ENCODE results near the gene PRSS2.

DNA sequence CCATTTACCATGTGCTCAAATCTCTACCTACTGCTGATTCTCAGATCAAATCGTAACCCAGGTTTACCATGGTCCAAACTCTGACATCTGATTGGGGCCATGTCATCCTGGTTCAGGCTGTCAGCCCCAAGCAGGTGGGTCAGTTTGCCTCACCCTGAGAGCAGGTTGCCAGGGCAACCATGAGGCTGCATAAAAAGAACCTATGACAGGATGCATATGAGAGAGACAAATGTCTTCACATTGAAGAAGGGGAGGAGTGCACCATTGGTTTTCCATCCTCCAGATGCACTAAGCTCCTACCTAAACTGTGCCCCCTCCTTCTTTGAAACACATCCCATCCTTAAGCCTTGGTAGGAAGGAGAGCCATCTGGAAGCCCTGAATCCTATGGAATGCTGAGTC, 11.3 kb upstream of the PRSS2 start:
- TF ChIP-seq, protein P1, sequence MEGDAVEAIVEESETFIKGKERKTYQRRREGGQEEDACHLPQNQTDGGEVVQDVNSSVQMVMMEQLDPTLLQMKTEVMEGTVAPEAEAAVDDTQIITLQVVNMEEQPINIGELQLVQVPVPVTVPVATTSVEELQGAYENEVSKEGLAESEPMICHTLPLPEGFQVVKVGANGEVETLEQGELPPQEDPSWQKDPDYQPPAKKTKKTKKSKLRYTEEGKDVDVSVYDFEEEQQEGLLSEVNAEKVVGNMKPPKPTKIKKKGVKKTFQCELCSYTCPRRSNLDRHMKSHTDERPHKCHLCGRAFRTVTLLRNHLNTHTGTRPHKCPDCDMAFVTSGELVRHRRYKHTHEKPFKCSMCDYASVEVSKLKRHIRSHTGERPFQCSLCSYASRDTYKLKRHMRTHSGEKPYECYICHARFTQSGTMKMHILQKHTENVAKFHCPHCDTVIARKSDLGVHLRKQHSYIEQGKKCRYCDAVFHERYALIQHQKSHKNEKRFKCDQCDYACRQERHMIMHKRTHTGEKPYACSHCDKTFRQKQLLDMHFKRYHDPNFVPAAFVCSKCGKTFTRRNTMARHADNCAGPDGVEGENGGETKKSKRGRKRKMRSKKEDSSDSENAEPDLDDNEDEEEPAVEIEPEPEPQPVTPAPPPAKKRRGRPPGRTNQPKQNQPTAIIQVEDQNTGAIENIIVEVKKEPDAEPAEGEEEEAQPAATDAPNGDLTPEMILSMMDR (IDR thresholded peaks at IDR 0.05; ENCODE audit: low read depth, low read length, poor library complexity, severe bottlenecking): no peak
- no peak for TF ChIP-seq EZH2phosphoT487 (IDR thresholded peaks at IDR 0.05; ENCODE audit: borderline replicate concordance, low read length)
